WI38 (cell line): ENCODE results near the gene CXCL6.

Experiments
- H3K4me3 ChIP-seq: 2 replicates; pipeline ENCODE4 v1.5.1; 2011; ENCODE audit warnings: low read depth, mild to moderate bottlenecking, control low read depth, low read length
- TF ChIP-seq, protein P1 (sequence below): IDR thresholded peaks from 2 replicates; pipeline ENCODE4 v1.5.1; 2012; ENCODE audit warnings: low read depth, mild to moderate bottlenecking, control low read depth, low read length

Gene CXCL6

DNA sequence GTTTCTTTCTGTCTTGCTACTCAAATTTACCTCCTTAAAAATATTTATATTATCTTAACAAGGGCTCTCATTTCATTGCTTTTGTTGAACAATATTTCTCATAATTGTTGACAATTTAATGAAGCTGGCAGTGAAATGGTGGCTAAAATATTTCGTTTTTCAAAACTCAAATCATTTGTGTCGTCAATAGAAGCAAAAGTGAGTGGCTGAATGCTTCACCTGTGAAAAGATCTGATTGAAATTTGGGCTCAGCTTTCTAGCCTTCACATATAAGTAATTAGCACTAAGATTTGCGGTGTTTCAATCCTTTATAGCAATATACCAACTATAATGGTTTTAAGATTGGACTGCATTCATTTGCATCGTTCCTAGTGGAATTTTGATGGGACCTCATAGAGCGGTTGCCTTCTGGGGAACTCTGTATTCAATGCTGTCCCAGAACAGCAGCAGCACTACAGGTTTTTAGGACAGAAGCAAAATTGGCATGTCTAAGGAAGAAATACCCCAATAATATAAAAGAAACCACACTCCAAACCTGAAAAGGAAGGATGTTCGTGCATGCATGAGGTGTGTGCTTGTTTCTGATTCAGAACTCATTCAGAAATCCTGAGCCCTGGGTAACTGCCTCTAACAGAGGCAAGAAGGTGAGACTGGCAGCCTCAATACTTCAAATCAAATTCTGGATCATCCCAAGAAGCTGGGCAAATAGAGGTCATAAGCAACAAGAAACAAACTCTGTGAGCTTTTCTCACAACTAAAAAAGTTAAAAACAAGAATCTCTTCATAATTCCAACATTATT, 35.2 kb downstream of the CXCL6 start:
- TF ChIP-seq, protein P1, sequence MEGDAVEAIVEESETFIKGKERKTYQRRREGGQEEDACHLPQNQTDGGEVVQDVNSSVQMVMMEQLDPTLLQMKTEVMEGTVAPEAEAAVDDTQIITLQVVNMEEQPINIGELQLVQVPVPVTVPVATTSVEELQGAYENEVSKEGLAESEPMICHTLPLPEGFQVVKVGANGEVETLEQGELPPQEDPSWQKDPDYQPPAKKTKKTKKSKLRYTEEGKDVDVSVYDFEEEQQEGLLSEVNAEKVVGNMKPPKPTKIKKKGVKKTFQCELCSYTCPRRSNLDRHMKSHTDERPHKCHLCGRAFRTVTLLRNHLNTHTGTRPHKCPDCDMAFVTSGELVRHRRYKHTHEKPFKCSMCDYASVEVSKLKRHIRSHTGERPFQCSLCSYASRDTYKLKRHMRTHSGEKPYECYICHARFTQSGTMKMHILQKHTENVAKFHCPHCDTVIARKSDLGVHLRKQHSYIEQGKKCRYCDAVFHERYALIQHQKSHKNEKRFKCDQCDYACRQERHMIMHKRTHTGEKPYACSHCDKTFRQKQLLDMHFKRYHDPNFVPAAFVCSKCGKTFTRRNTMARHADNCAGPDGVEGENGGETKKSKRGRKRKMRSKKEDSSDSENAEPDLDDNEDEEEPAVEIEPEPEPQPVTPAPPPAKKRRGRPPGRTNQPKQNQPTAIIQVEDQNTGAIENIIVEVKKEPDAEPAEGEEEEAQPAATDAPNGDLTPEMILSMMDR = no peak
- H3K4me3 ChIP-seq = no peak overlapping the region

DNA sequence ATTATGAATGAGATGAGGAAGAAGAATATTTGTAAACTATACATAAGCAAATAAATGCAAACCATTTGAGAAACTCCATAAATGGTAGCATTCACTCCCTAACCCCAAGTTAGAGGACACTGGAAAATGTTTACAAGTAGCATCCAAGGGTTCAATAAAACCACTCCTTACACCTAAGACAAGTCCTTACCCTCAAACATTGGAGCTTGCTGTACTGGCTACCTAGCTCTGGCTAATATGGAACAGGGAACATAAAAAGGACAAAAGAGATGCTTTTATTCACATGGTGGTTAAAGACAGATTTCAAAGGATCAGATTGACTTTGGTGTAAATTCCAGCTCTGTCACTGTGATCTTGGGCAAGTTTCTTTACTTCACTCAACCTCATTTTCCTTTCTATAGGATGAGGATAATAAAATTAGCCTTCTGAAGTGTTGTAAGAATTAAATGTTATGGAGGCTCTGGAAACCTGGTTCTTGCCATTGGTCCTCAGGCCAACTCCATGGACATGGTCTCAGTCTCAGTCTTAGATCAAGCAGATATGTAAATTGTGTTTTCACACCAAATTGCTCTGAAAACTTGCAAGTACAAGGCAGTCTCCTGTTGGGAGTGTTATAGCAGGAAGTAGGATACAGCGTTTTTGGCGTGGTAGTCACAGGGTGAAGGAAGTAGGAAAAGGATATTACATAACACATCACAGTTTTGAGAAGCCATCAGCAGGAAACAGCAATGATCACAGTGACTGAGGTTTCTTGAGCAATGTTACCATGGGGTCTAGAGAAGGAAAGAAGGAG, 36.0 kb downstream of the CXCL6 start:
- no peak overlapping the region for H3K4me3 ChIP-seq
- TF ChIP-seq, protein P1 = no peak

DNA sequence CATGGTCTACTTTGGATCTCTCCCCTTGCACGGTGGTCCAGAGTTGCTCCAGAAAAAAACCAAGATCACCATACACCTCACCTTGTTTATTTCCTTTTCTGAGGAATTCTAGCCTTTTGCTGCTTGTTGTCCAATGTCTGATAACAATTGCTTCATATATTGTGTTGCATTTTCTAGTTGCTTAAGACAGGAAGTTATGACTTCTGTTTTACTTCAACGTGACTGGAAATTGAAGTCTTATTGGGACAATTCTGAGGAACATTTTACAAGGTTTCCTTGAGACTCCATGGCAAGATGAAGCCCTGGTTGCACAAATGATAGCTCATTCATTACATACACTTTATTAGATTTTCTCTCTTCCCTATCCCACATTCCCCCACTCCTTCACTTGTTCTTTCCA, 37.9 kb downstream of the CXCL6 start:
- H3K4me3 ChIP-seq = no peak overlapping the region

DNA sequence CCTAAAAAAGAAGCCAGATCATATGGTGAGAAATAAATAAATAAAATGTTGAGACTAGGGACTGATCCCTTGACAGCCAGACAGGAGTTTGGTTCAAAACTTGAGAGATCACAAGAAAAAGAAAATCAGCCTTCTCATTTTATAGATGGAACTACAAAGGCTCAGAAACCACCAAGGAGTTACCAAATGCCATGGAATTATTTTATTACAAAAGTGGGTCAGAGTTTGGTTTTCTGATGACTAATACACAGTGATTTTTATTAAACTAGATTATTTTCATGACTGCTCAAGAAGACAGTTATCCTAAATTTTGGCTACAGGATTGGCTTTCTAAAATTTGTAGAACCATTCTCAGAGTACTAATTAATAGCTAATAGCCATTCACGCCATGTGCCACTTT, 38.9 kb downstream of the CXCL6 start:
- TF ChIP-seq, protein P1 = no peak
- no peak overlapping the region for H3K4me3 ChIP-seq

More for the DNA sequence above, 37.9 kb downstream of the CXCL6 start:
- TF ChIP-seq, protein P1 = no peak

DNA sequence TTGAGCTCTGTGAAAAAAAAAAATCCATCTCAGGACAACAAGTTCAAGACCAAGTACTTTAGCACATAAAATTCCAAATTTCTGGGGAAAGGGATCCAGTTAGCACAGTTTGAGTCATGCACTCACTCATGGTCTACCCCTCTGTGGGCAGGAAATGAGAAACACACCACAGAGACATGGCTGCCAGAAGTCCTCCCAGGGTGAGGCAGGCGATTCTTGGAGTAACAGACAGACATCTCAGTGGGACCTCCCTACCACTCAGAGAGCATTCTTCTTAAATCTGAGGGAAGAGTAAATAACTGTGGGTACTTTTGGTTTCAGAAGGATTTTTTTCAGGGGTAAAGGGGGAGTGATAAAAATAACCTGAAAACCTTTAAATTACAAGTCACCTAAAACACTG, 46.8 kb downstream of the CXCL6 start:
- TF ChIP-seq, protein P1 = no peak
- H3K4me3 ChIP-seq = no peak overlapping the region

DNA sequence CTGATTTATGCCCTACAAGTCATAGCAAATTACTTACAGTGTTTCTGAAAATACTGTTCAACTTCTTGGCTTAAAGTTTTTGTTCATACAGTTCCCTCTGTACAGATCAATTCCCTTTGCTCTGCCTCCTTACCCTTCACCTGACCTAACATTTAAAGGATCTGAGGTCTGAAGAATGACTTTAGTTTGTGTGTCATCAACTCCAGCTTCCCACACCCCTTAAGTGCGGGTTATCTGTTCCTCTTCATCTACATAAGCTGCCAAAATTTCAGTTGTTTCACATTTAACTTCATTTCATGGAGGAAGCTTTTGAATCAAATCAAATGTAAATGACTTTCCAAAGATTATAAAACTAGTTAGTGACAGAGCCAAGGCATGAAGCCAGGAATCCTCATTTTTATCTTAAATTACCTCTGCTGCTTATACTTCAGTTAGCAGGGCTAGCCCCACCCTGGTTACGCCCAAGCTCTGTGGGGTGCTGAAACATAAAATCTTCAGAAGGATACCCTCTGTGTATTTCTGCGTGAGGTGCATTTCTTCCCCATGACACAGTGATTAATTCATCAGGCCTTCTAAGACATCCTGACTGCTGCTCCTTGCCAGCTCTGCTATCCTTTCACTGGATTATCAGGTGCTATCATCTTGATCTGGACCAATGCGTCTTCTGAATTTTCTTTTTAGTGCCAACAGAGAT, 49.2 kb downstream of the CXCL6 start:
- TF ChIP-seq, protein P1 = no peak
- no peak overlapping the region for H3K4me3 ChIP-seq
